HG03196 (cell line): Measurements from ENCODE around the gene KRT15.

Experiments used
- ATAC-seq: cut with Tn5 transposase; IDR thresholded peaks from one replicate; pipeline ENCODE4 v1.9.1; 2021; ENCODE audit not compliant: unreplicated experiment

The KRT15 gene

GRCh38 chr17:41505809-41506767 lies 12.6 kb downstream of the KRT15 start:
- no peak for ATAC-seq

- no peak for ATAC-seq
These were observed 13.5 kb downstream of the KRT15 start, which contains the start of gene KRT13 for GRCh38 chr17:41505007-41505808. Gene KRT13, minus strand, starts transcription at chr17:41505612. Its CDS starts 62 bp downstream, at chr17:41505550.

- no peak for ATAC-seq
These were observed 14.3 kb downstream of the KRT15 start for GRCh38 chr17:41504246-41504977.

- ATAC-seq = no peak
These were observed 15.5 kb downstream of the KRT15 start for GRCh38 chr17:41503202-41503601.

- no peak for ATAC-seq
These were observed 18.4 kb downstream of the KRT15 start for GRCh38 chr17:41500131-41500911.

GRCh38 chr17:41499714-41500113 lies 19.0 kb downstream of the KRT15 start:
- no peak for ATAC-seq

- no peak for ATAC-seq
These were observed 20.4 kb downstream of the KRT15 start for GRCh38 chr17:41498276-41498675.

GRCh38 chr17:41496803-41497484 lies 21.7 kb downstream of the KRT15 start:
- no peak for ATAC-seq

- ATAC-seq = no peak
These were observed 24.2 kb downstream of the KRT15 start for GRCh38 chr17:41494524-41494923.

GRCh38 chr17:41492771-41493170 lies 25.9 kb downstream of the KRT15 start:
- no peak for ATAC-seq

GRCh38 chr17:41492351-41492750 lies 26.3 kb downstream of the KRT15 start:
- no peak for ATAC-seq

GRCh38 chr17:41491476-41491875 lies 27.2 kb downstream of the KRT15 start:
- no peak for ATAC-seq

GRCh38 chr17:41490000-41490990 lies 28.4 kb downstream of the KRT15 start:
- no peak for ATAC-seq

- ATAC-seq = no peak
These were observed 29.2 kb downstream of the KRT15 start, which contains the start of gene KRT36 for GRCh38 chr17:41489531-41489930. Gene KRT36, minus strand, starts transcription at chr17:41489910. Its CDS starts 46 bp downstream, at chr17:41489864.

- no peak for ATAC-seq
These were observed 31.7 kb downstream of the KRT15 start for GRCh38 chr17:41486809-41487530.

- ATAC-seq = no peak
These were observed 32.4 kb downstream of the KRT15 start for GRCh38 chr17:41486316-41486715.
